Activated T-helper 2 cell treated with anti-CD3 and anti-CD28 coated beads, Interferon-gamma antibody, Interleukin-2, Interleukin-4, amounts not matched to agents 10 μg/mL and 5 μg/mL and 100 μg/mL, durations not matched to agents 14 hours and 24 hours and 36 hours (primary cell): ENCODE measurements around the gene TSHR. TPM values are rescaled to one million over a fixed set of nuclear protein-coding genes. Genes with fewer than 3 reads are reported as not detected.

Experiments
- DNase-seq: peaks from one replicate; pipeline ENCODE4 v3.0.0; 2021; ENCODE audit warnings: low spot score
- H3K27ac Mint-ChIP-seq: one replicate; pipeline ENCODE4 v1.8.0; 2021; ENCODE audit warnings: mixed read lengths
- H3K27me3 Mint-ChIP-seq: one replicate; pipeline ENCODE4 v1.8.0; 2021; ENCODE audit warnings: low read depth, mixed read lengths
- H3K36me3 Mint-ChIP-seq: one replicate; pipeline ENCODE4 v1.8.0; 2021; ENCODE audit warnings: low read depth, mixed read lengths
- H3K4me1 Mint-ChIP-seq: one replicate; pipeline ENCODE4 v1.8.0; 2021; ENCODE audit warnings: low read depth, mixed read lengths
- H3K4me3 Mint-ChIP-seq: one replicate; pipeline ENCODE4 v1.8.0; 2021; ENCODE audit warnings: low read depth, mild to moderate bottlenecking, moderate library complexity, mixed read lengths
- H3K9me3 Mint-ChIP-seq: one replicate; pipeline ENCODE4 v1.8.0; 2021; ENCODE audit warnings: mixed read lengths
- intact Hi-C: fragments of 100-400 bp; cut with micrococcal nuclease; formaldehyde crosslinking; loops from one replicate; pipeline ENCODE4 v1.15.1; 2023
- total RNA-seq: library from RNA; stranded (reverse); gene quantifications from 2 replicates; pipeline ENCODE4 v1.2.3, GENCODE V29; 2022

The TSHR gene
- total RNA-seq, 1 donor from 2014 or later = not detected

GRCh38 chr14:80956922-80957321 lies 1.5 kb downstream of the TSHR start:
- Mint-ChIP-seq H3K4me3 (peak overlapping the region; percentile 1), H3K36me3 (peaks cover 6% of the 10 kb centered on the region), H3K27me3 (peaks cover 26% of the 10 kb centered on the region), H3K9me3 (peaks cover 5% of the 10 kb centered on the region), H3K27ac (no peak overlapping the region), H3K4me1 (peaks cover 61% of the 10 kb centered on the region)
- no peak for DNase-seq
- intact Hi-C loops = loop anchor here (10.0 kb wide), 2 partner anchors 108 to 498 kb away; no protein-coding TSS in a partner anchor

- peaks cover 5% of the 10 kb centered on the region for H3K9me3 Mint-ChIP-seq
- intact Hi-C loops = loop anchor here (2.0 to 10.0 kb wide), 3 partner anchors 107 to 497 kb away; no protein-coding TSS in a partner anchor
- peaks cover 21% of the 10 kb centered on the region for H3K27me3 Mint-ChIP-seq
- peaks cover 61% of the 10 kb centered on the region for H3K4me1 Mint-ChIP-seq
- no peak for DNase-seq
- H3K27ac Mint-ChIP-seq = no peak overlapping the region
- peaks cover 6% of the 10 kb centered on the region for H3K36me3 Mint-ChIP-seq
- H3K4me3 Mint-ChIP-seq = no peak overlapping the region
These were observed 2.2 kb downstream of the TSHR start for GRCh38 chr14:80957613-80958012.

DNA sequence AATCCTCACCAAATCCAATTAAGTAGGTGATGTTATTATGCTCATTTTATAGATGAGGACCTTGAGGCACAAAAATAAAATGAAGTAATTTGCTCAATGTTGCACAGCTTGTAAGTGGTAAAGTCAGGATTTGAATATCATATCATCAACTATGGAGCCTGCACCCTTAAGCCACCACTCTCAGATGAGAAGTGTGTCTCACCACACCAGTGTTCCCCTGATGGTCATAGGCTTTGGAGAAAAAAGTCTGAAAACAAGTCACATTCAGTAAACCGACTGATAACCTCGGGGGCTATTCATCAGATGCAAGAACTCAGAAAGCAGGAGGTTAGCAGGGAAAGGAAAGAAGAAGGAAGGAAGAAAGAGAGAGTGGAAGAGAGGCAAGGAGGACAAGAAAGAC lies 2.8 kb downstream of the TSHR start:
- Mint-ChIP-seq H3K27me3 (peaks cover 19% of the 10 kb centered on the region), H3K4me3 (peak overlapping the region; percentile 63), H3K4me1 (peaks cover 61% of the 10 kb centered on the region), H3K27ac (peak overlapping the region; percentile 65), H3K36me3 (peaks cover 6% of the 10 kb centered on the region), H3K9me3 (peaks cover 5% of the 10 kb centered on the region)
- no peak for DNase-seq
- intact Hi-C loops = loop anchor here (2.0 to 10.0 kb wide), 3 partner anchors 107 to 497 kb away; no protein-coding TSS in a partner anchor

DNA sequence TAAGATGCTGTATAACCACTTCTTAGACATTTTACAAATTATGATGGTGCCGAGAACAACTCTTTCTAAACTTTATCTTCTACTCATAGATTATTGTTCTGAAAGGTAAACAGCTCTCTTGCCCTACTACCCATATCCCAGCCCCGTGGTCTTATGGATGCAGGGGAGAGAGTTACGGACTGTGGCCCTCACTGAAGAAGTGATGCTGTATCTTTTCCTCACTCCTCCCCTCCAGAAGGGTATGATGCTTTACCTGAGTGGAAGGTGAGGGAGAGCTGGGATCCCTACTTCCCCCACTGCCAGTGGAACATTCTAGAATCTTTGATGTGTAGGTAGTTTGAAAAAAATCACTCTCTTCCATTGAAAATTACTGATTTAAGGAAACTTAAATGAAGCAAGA lies 3.5 kb downstream of the TSHR start:
- H3K36me3 Mint-ChIP-seq = peaks cover 6% of the 10 kb centered on the region
- no peak for DNase-seq
- peaks cover 24% of the 10 kb centered on the region for H3K27me3 Mint-ChIP-seq
- H3K4me3 Mint-ChIP-seq = no peak overlapping the region
- H3K27ac Mint-ChIP-seq = no peak overlapping the region
- intact Hi-C loops = loop anchor here (1.0 to 10.0 kb wide), 6 partner anchors 18 to 496 kb away; partner anchors contain the start of gene CEP128
- peaks cover 61% of the 10 kb centered on the region for H3K4me1 Mint-ChIP-seq
- peaks cover 5% of the 10 kb centered on the region for H3K9me3 Mint-ChIP-seq

- Mint-ChIP-seq H3K27ac (peak overlapping the region; percentile 73), H3K27me3 (peaks cover 27% of the 10 kb centered on the region), H3K9me3 (peaks cover 5% of the 10 kb centered on the region), H3K4me3 (peak overlapping the region; percentile 54), H3K4me1 (peaks cover 60% of the 10 kb centered on the region), H3K36me3 (peaks cover 6% of the 10 kb centered on the region)
- intact Hi-C loops = loop anchor here (1.0 to 10.0 kb wide), 6 partner anchors 18 to 495 kb away; partner anchors contain the start of gene CEP128
- DNase-seq = peak; percentile 78
These were observed 4.1 kb downstream of the TSHR start for GRCh38 chr14:80959496-80959895.

DNA sequence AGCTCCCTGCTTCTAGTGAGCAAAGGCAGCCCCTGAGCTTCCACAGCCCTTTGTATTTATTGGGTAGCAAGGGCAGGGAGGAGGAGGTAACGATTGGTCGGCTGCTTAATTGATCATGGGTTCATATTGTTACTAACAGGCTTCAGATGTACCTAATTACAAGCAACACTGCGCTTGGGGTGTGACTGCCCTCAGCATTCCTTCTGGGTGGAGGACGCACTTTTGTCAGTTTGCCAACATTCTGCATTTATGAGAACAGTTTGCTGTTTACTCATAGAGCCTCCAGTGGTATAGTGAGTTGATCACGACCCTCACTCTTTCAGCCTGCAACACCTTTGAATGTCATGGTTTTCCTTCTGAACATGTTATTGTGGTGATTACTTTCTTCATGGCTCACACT lies 9.6 kb downstream of the TSHR start:
- Mint-ChIP-seq H3K27me3 (peaks cover 37% of the 10 kb centered on the region), H3K4me3 (no peak overlapping the region), H3K9me3 (peaks cover 5% of the 10 kb centered on the region), H3K27ac (no peak overlapping the region), H3K4me1 (peaks cover 11% of the 10 kb centered on the region), H3K36me3 (peaks cover 6% of the 10 kb centered on the region)
- DNase-seq = no peak
- intact Hi-C loops = no loop called here

GRCh38 chr14:80973931-80974641 lies 18.7 kb downstream of the TSHR start:
- H3K36me3 Mint-ChIP-seq = peaks cover 5% of the 10 kb centered on the region
- intact Hi-C loops = no loop called here

DNA sequence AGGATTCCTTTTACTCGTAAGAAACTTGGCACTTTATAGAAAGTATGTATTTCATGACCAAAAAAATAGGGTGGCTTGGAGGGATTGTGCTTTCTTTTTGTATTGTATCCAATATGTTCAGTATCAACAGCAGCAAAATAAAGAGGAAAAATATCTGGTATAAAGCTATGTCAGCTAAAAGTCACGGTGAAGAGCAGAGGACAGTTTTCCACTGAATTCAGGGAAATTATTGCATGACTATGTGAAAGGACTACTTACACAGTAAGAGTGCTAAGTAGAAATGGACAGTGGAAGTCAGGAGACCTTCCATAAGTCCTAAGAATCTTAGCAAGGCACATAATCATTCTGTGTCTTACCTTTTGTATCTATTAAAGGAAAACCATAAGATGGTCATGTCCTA lies 19.3 kb downstream of the TSHR start:
- H3K4me1 Mint-ChIP-seq = peaks cover 53% of the 10 kb centered on the region
- H3K9me3 Mint-ChIP-seq = no peaks in the 10 kb centered on the region
- peaks cover 28% of the 10 kb centered on the region for H3K27me3 Mint-ChIP-seq
- H3K27ac Mint-ChIP-seq = no peak overlapping the region
- H3K4me3 Mint-ChIP-seq = no peak overlapping the region
- intact Hi-C loops = no loop called here
- peaks cover 5% of the 10 kb centered on the region for H3K36me3 Mint-ChIP-seq
- no peak for DNase-seq

More at GRCh38 chr14:80973931-80974641, 18.7 kb downstream of the TSHR start:
- peaks cover 51% of the 10 kb centered on the region for H3K4me1 Mint-ChIP-seq
- no peaks in the 10 kb centered on the region for H3K9me3 Mint-ChIP-seq
- H3K27me3 Mint-ChIP-seq = peaks cover 30% of the 10 kb centered on the region
- no peak overlapping the region for H3K4me3 Mint-ChIP-seq
- no peak overlapping the region for H3K27ac Mint-ChIP-seq
- DNase-seq = no peak

DNA sequence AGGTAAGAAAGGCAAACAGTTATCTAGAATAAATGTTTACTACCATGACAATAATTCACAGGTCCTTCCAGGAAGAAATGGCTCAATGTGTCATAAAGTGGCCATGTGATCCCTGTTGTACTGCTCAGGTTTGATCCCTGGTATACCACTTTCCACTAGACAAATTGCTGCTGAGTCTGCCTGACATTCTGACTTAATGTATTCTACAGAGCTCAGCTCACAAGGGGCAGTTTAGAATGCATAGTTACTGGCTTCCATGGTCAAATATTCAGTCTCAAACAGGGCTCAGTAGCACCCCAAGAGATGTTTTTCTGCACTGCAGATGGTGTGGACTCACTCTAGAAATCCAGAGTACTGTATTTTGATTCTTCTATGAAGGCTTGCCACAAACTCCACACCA lies 21.8 kb downstream of the TSHR start:
- no peak overlapping the region for H3K4me3 Mint-ChIP-seq
- H3K9me3 Mint-ChIP-seq = no peaks in the 10 kb centered on the region
- no peak overlapping the region for H3K27ac Mint-ChIP-seq
- intact Hi-C loops = no loop called here
- no peak for DNase-seq
- H3K27me3 Mint-ChIP-seq = peaks cover 24% of the 10 kb centered on the region
- peaks cover 59% of the 10 kb centered on the region for H3K4me1 Mint-ChIP-seq
- H3K36me3 Mint-ChIP-seq = peaks cover 5% of the 10 kb centered on the region

DNA sequence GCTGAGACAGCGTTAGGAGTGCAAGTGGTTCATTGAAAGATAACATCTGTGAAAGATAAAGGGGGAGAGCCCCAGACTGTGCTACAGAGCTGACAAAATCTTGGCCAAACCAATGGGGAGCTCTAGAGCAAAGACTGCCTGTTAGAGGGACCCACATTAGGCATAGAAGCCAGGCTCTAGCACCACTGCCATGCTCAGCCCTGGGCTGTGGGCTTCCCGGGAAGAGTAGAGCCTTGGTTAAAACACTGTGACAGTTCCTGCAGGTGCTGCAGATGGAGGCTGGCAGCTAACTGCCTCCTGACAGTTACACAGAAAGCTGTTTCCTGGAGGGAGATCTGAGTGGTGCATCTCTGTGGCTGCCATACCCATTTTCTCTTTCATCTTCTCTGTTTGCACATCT lies 23.0 kb downstream of the TSHR start:
- no peak overlapping the region for H3K27ac Mint-ChIP-seq
- peaks cover 53% of the 10 kb centered on the region for H3K4me1 Mint-ChIP-seq
- intact Hi-C loops = loop anchor here (1.0 kb wide), 2 partner anchors 9 to 19 kb away; no protein-coding TSS in a partner anchor
- peak; percentile 24 for DNase-seq
- H3K27me3 Mint-ChIP-seq = peaks cover 17% of the 10 kb centered on the region
- no peak overlapping the region for H3K4me3 Mint-ChIP-seq
- H3K36me3 Mint-ChIP-seq = peaks cover 5% of the 10 kb centered on the region
- no peaks in the 10 kb centered on the region for H3K9me3 Mint-ChIP-seq

- peaks cover 6% of the 10 kb centered on the region for H3K27me3 Mint-ChIP-seq
- peaks cover 5% of the 10 kb centered on the region for H3K36me3 Mint-ChIP-seq
- no peak overlapping the region for H3K27ac Mint-ChIP-seq
- intact Hi-C loops = loop anchor here (10.0 kb wide), 1 partner anchor 45 kb away; no protein-coding TSS in a partner anchor
- no peak overlapping the region for H3K4me3 Mint-ChIP-seq
- no peak for DNase-seq
- no peaks in the 10 kb centered on the region for H3K9me3 Mint-ChIP-seq
- H3K4me1 Mint-ChIP-seq = peaks cover 43% of the 10 kb centered on the region
These were observed 24.5 kb downstream of the TSHR start for GRCh38 chr14:80979951-80980350.

DNA sequence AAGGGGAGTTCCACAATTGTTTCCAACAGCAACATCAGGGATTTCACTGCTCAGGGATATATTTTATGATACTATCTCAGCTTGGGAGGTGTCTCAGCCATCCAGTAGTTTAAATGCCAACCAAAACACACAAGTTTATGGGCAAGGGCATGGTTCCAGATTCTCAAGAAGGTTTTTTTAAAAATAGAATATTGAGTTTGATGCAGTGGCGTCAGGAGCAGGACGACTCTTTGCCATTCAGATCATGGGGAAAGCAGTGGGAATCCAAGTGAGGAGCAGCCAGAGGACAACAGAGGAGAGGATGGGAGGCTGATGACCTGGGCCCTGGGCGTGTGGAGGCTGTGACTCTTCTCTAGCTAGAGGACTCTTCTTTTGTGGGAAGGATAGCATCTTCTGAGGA lies 25.7 kb downstream of the TSHR start:
- H3K27me3 Mint-ChIP-seq = no peaks in the 10 kb centered on the region
- no peak for DNase-seq
- H3K4me1 Mint-ChIP-seq = peaks cover 45% of the 10 kb centered on the region
- no peak overlapping the region for H3K4me3 Mint-ChIP-seq
- no peak overlapping the region for H3K27ac Mint-ChIP-seq
- no peaks in the 10 kb centered on the region for H3K36me3 Mint-ChIP-seq
- no peaks in the 10 kb centered on the region for H3K9me3 Mint-ChIP-seq
- intact Hi-C loops = loop anchor here (10.0 kb wide), 1 partner anchor 46 kb away; no protein-coding TSS in a partner anchor

DNA sequence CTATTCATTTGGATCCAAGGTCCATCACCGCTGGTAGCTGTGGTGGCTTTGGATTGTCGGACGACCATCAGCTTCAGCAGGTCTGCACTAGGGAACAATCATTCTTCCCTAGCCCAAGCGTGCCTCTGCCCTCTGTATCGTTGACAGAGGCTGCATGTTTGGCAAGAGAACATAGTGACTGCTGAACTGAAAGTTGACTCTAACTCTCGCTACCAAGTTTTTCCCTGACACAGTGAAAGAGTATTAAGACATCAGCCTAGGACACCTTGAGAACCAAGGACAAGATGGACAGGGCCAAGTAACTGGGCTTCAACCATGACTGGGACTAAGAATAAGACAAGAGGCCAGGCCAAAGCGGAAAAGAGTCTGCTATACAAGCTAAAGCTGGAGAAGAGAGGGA lies 26.3 kb downstream of the TSHR start:
- Mint-ChIP-seq H3K27ac (no peak overlapping the region), H3K36me3 (no peaks in the 10 kb centered on the region)
- intact Hi-C loops = loop anchor here (10.0 kb wide), 1 partner anchor 47 kb away; no protein-coding TSS in a partner anchor

More for the DNA sequence above, 26.3 kb downstream of the TSHR start:
- Mint-ChIP-seq H3K4me1 (peaks cover 41% of the 10 kb centered on the region), H3K9me3 (no peaks in the 10 kb centered on the region), H3K4me3 (no peak overlapping the region), H3K27me3 (no peaks in the 10 kb centered on the region)
- DNase-seq = no peak
